ENCODE results near the gene GUCD1.

Gene GUCD1

DNA sequence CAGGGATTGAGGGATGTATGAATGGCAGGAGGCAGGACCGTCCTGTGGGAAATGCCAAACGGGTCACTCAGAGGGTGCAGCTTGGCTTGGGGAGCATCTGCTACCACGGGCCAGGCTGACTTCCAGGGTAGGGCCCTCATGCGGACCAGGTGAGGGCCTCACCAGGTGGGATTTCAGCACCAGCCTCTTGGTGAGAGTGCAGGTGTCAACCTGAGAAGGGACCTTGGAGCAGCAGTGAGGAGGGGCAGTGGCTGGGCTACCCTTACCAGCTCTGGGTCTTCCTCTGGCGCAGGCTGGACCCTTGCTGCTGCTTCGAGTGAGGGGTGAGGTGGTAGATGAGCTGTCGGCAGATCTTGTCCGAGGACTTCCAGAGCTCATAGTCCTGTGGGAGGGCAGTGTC is 33.0 kb upstream of the GUCD1 start:
- Histone ChIP-seq H3K4me2 (ENCODE audit: low read length) (no peak overlapping the region), H3K9ac (ENCODE audit: low read length) (no peak overlapping the region), H3K79me2 (ENCODE audit: insufficient read depth, low read length) (no peaks in the 10 kb centered on the region), H3F3A (ENCODE audit: insufficient read depth, low read length) (no peaks in the 10 kb centered on the region), H3K36me3 (ENCODE audit: insufficient read depth, low read length) (no peaks in the 10 kb centered on the region), H3K27ac (ENCODE audit: low read depth, low read length, poor library complexity, severe bottlenecking) (no peak overlapping the region), H4K20me1 (ENCODE audit: insufficient read depth, low read length) (no peaks in the 10 kb centered on the region), H3K9me2 (ENCODE audit: low read depth, low read length) (no peaks in the 10 kb centered on the region), H3K4me3 (ENCODE audit: low read depth, low read length, poor library complexity, severe bottlenecking) (no peak overlapping the region), H3K4me1 (ENCODE audit: insufficient read depth, low read length, severe bottlenecking) (peaks cover 7% of the 10 kb centered on the region), H3K9me3 (ENCODE audit: low read length) (no peaks in the 10 kb centered on the region), H3K27me3 (ENCODE audit: insufficient read depth, low read length) (peaks cover 12% of the 10 kb centered on the region; the same call in 1 of the 2 replicates), H2AFZ (ENCODE audit: low read length) (no peak overlapping the region)
- no peak for TF ChIP-seq CTCF (IDR thresholded peaks at IDR 0.05; ENCODE audit: low read length)
- TF ChIP-seq EZH2 (IDR thresholded peaks at IDR 0.05; ENCODE audit: borderline replicate concordance, low read length): no peak

- no peaks in the 10 kb centered on the region for H4K20me1 ChIP-seq (ENCODE audit: insufficient read depth, low read length)
- peaks cover 2% of the 10 kb centered on the region for H3K4me1 ChIP-seq (ENCODE audit: insufficient read depth, low read length, severe bottlenecking)
- peaks cover 12% of the 10 kb centered on the region; the same call in 1 of the 2 replicates for H3K27me3 ChIP-seq (ENCODE audit: insufficient read depth, low read length)
- no peaks in the 10 kb centered on the region for H3F3A ChIP-seq (ENCODE audit: insufficient read depth, low read length)
- H3K79me2 ChIP-seq (ENCODE audit: insufficient read depth, low read length): no peaks in the 10 kb centered on the region
- no peak for TF ChIP-seq CTCF (IDR thresholded peaks at IDR 0.05; ENCODE audit: low read length)
- no peak for TF ChIP-seq EZH2 (IDR thresholded peaks at IDR 0.05; ENCODE audit: borderline replicate concordance, low read length)
- no peak overlapping the region for H3K27ac ChIP-seq (ENCODE audit: low read depth, low read length, poor library complexity, severe bottlenecking)
- no peak overlapping the region for H3K9ac ChIP-seq (ENCODE audit: low read length)
- H3K9me3 ChIP-seq (ENCODE audit: low read length): no peaks in the 10 kb centered on the region
- no peaks in the 10 kb centered on the region for H3K9me2 ChIP-seq (ENCODE audit: low read depth, low read length)
- H2AFZ ChIP-seq (ENCODE audit: low read length): no peak overlapping the region
- H3K36me3 ChIP-seq (ENCODE audit: insufficient read depth, low read length): no peaks in the 10 kb centered on the region
- no peak overlapping the region for H3K4me2 ChIP-seq (ENCODE audit: low read length)
- no peak overlapping the region for H3K4me3 ChIP-seq (ENCODE audit: low read depth, low read length, poor library complexity, severe bottlenecking)
These were observed 32.3 kb upstream of the GUCD1 start for GRCh38 chr22:24587251-24587650.

DNA sequence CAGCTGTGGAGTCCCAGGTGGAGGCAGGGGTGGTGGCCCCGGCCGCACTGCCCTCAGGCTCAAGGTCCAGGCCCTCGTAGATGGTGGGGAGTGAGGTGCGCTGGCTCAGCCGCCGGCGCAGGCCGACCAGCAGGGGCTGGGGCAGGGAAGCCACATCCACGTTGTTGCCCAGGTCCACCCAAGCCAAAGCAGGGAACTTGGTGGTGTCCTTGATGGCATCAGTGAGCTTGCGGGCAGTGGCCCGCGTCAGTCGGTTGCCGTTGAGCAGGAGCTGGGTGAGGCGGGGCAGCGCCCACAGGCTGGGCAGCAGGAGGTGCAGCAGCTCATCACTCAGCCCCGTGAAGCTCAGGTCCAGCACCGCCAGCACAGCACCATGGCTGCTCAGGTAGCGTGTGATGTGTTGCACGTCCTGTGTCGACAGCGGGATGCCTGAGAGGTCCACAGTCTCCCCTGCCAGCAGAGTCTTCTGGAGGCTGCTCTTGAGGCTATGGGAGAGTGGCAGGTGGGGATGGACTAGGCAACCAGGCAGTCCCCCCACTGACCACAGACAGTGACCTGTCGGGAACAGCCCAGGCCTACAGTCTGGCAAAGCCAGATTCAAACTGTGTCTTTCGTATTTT is 31.1 kb upstream of the GUCD1 start:
- Histone ChIP-seq H3K79me2 (ENCODE audit: insufficient read depth, low read length) (no peaks in the 10 kb centered on the region), H3K4me1 (ENCODE audit: insufficient read depth, low read length, severe bottlenecking) (no peaks in the 10 kb centered on the region), H2AFZ (ENCODE audit: low read length) (no peak overlapping the region), H3K4me3 (ENCODE audit: low read depth, low read length, poor library complexity, severe bottlenecking) (no peak overlapping the region), H3F3A (ENCODE audit: insufficient read depth, low read length) (no peaks in the 10 kb centered on the region), H3K9ac (ENCODE audit: low read length) (no peak overlapping the region), H3K9me2 (ENCODE audit: low read depth, low read length) (no peaks in the 10 kb centered on the region), H3K27ac (ENCODE audit: low read depth, low read length, poor library complexity, severe bottlenecking) (no peak overlapping the region), H3K36me3 (ENCODE audit: insufficient read depth, low read length) (no peaks in the 10 kb centered on the region), H3K4me2 (ENCODE audit: low read length) (no peak overlapping the region), H4K20me1 (ENCODE audit: insufficient read depth, low read length) (no peaks in the 10 kb centered on the region), H3K27me3 (ENCODE audit: insufficient read depth, low read length) (peaks cover 12% of the 10 kb centered on the region; the same call in 1 of the 2 replicates), H3K9me3 (ENCODE audit: low read length) (no peaks in the 10 kb centered on the region)
- no peak for TF ChIP-seq EZH2 (IDR thresholded peaks at IDR 0.05; ENCODE audit: borderline replicate concordance, low read length)
- TF ChIP-seq CTCF (IDR thresholded peaks at IDR 0.05; ENCODE audit: low read length): no peak

Data from OCI-LY1 (cell line).